Measurements from ENCODE around the gene GRP. TPM values are rescaled to one million over a fixed set of nuclear protein-coding genes. Genes with fewer than 3 reads are reported as not detected.

Gene GRP
- total and polyA plus RNA-seq, 2 of the 4 experiments (the other 2 are of a cell fraction) = not detected

- H2AK9ac ChIP-seq (replicated peaks; ENCODE audit: low read depth, low read length, poor library complexity) = no peak overlapping the region
Observed at GRCh38 chr18:59232309-59233016, 12.5 kb downstream of the GRP start.

More at GRCh38 chr18:59232309-59233016, 12.5 kb downstream of the GRP start:
- ChIA-PET POLR2A (ENCODE audit: unreplicated experiment) (no interaction called here), CTCF (no interaction called here)
- dilution Hi-C loops (cut with HindIII; ENCODE audit: low sequenced_read_pairs, unreplicated experiment) (no loop called here), in situ Hi-C loops (cut with MboI; ENCODE audit: low sequenced_read_pairs) (no loop called here), intact Hi-C loops (cut with micrococcal nuclease) (no loop called here)
- H3K14ac ChIP-seq (replicated peaks; ENCODE audit: low read depth, low read length) = no peak overlapping the region
- TF ChIP-seq CTCF (conservative IDR thresholded peaks at IDR 0.05; ENCODE audit: low read depth, low read length) = no peak
- no peak for TF ChIP-seq MAZ (IDR thresholded peaks at IDR 0.05; ENCODE audit: borderline replicate concordance, low read depth, low read length)
- no peak for TF ChIP-seq CHD1 (IDR thresholded peaks at IDR 0.05; ENCODE audit: low read depth, low read length)
- no peak for TF ChIP-seq MAFK (IDR thresholded peaks at IDR 0.05; ENCODE audit: low read depth, low read length)
- no peak for TF ChIP-seq POLR2A (IDR thresholded peaks at IDR 0.05; ENCODE audit: low read depth, low read length)
- TF ChIP-seq CEBPB (IDR thresholded peaks at IDR 0.05; ENCODE audit: low read depth, low read length) = no peak
- no peak for TF ChIP-seq RCOR1 (IDR thresholded peaks at IDR 0.05; ENCODE audit: insufficient replicate concordance, low read length)
- TF ChIP-seq RFX5 (IDR thresholded peaks at IDR 0.05; ENCODE audit: low read depth, low read length) = no peak
- no peak for TF ChIP-seq ELK1 (IDR thresholded peaks at IDR 0.05; ENCODE audit: borderline replicate concordance, low read depth, low read length)
- no peak for TF ChIP-seq USF2 (IDR thresholded peaks at IDR 0.05; ENCODE audit: low read depth, low read length)
- TF ChIP-seq FOS (IDR thresholded peaks at IDR 0.05; ENCODE audit: low read depth, low read length) = no peak
- no peak for TF ChIP-seq SMC3 (IDR thresholded peaks at IDR 0.05; ENCODE audit: low read depth, low read length)
- no peak for TF ChIP-seq RAD21 (IDR thresholded peaks at IDR 0.05; ENCODE audit: low read length)
- TF ChIP-seq NFE2L2 (IDR thresholded peaks at IDR 0.05; ENCODE audit: low read depth, low read length) = no peak
- no peak for TF ChIP-seq BHLHE40 (IDR thresholded peaks at IDR 0.05; ENCODE audit: low read depth, low read length)
- TF ChIP-seq MXI1 (IDR thresholded peaks at IDR 0.05; ENCODE audit: borderline replicate concordance, low read depth, low read length) = no peak
- WGBS, 2 experiments (ENCODE audit: extremely low coverage in 2 of 2, insufficient read length in 1 of 2) = no CpG with 5 or more reads among the region's 5 CpGs
- H3K56ac ChIP-seq (ENCODE audit: extremely low read depth, insufficient read depth, low read length) = no peak overlapping the region
- no peak overlapping the region for H3K27ac ChIP-seq (ENCODE audit: insufficient read depth, low read length)
- no peak overlapping the region for H2BK15ac ChIP-seq (ENCODE audit: low read depth, low read length)
- no TSS peak for BruUV-seq (replicated peaks)
- no peak overlapping the region for H2BK120ac ChIP-seq (ENCODE audit: low read depth, low read length)
- H4K20me1 ChIP-seq (ENCODE audit: insufficient read depth, low read length) = no peaks in the 10 kb centered on the region
- H4K5ac ChIP-seq (ENCODE audit: low read depth, low read length) = no peak overlapping the region
- no peaks in the 10 kb centered on the region for H3K9me3 ChIP-seq (ENCODE audit: control insufficient read depth, insufficient read depth, low read length)
- no peak overlapping the region for H3K18ac ChIP-seq (ENCODE audit: low read depth, low read length)
- H4K91ac ChIP-seq (ENCODE audit: insufficient read depth, low read depth, low read length) = no peak overlapping the region
- DNase-seq (no peak), ATAC-seq (ENCODE audit: low read depth) (no peak)
- H3K4ac ChIP-seq (ENCODE audit: low read depth, low read length) = no peak overlapping the region
- no peak overlapping the region for H2BK20ac ChIP-seq (ENCODE audit: low read depth, low read length)
- no peak overlapping the region for H2AFZ ChIP-seq (replicated peaks; ENCODE audit: low read length, poor library complexity)
- no peak overlapping the region for H2BK5ac ChIP-seq (ENCODE audit: low read depth, low read length, poor library complexity, severe bottlenecking)
- H3K4me2 ChIP-seq (ENCODE audit: low read depth, low read length) = no peak overlapping the region
- no peaks in the 10 kb centered on the region for H3K4me1 ChIP-seq (ENCODE audit: control insufficient read depth, insufficient read depth, low read length)
- H3K9ac ChIP-seq (ENCODE audit: low read depth, low read length) = no peak overlapping the region
- H3K4me3 ChIP-seq (ENCODE audit: insufficient read depth, low read depth, low read length) = no peak overlapping the region
- H3K36me3 ChIP-seq (ENCODE audit: control insufficient read depth, insufficient read depth, low read length) = no peaks in the 10 kb centered on the region
- H3K27me3 ChIP-seq (ENCODE audit: control insufficient read depth, insufficient read depth, low read length) = peaks cover 34% of the 10 kb centered on the region
- H2AK5ac ChIP-seq (ENCODE audit: low read depth, low read length) = no peak overlapping the region
- H3K9me1 ChIP-seq (ENCODE audit: insufficient read depth, low read length) = no peaks in the 10 kb centered on the region
- no peak overlapping the region for H4K8ac ChIP-seq (ENCODE audit: low read depth in 2 of 2, low read length in 2 of 2)
- H3K79me1 ChIP-seq (ENCODE audit: low read depth in 1 of 2, low read length in 2 of 2) = no peaks in the 10 kb centered on the region
- H3K23ac ChIP-seq (ENCODE audit: low read depth, low read length) = no peak overlapping the region
